PC-9 (cell line): ENCODE results near the gene ARX. TPM values are rescaled to one million over a fixed set of nuclear protein-coding genes. Genes with fewer than 3 reads are reported as not detected.

Source experiments
- BruUV-seq: library from RNA; stranded (reverse); fragments of 400-500 nt; replicated peaks from 2 replicates; lab custom pipeline; 2021; lab: Mats Ljungman, UMichigan
- CTCF ChIA-PET: fragments of 300-600 bp; sonication (Branson Sonifier 250); formaldehyde crosslinking; loops from one replicate; lab custom pipeline; 2022; ENCODE audit warnings: antibody characterized with exemption; lab: Charles Lee
- POLR2A ChIA-PET: fragments of 300-600 bp; sonication (Branson Sonifier 250); formaldehyde crosslinking; loops from one replicate; lab custom pipeline; 2022; ENCODE audit warnings: antibody characterized with exemption; ENCODE audit not compliant: unreplicated experiment; lab: Charles Lee
- DNase-seq, 2 experiments: peaks; one replicate each; pipeline versions ENCODE4 v3.0.0 to v3.0.0-alpha.2; 2015 to 2022; ENCODE audit warnings: mixed read lengths in 1 of 2
- H2AFZ ChIP-seq: fragments of 200-600 bp; sonication (generic); 2 replicates; pipeline ENCODE4 v1.8.1; 2017; ENCODE audit warnings: antibody characterized with exemption
- H3F3A ChIP-seq: fragments of 200-600 bp; sonication (generic); 2 replicates; pipeline ENCODE4 v1.8.1; 2017; ENCODE audit warnings: antibody characterized with exemption, mild to moderate bottlenecking, low read depth; ENCODE audit not compliant: insufficient read depth
- H3K27ac ChIP-seq: fragments of 200-600 bp; sonication (generic); 2 replicates; pipeline ENCODE4 v1.6.1; 2016; ENCODE audit warnings: mixed run types
- H3K27me3 ChIP-seq: fragments of 200-600 bp; sonication (generic); 2 replicates; pipeline ENCODE4 v1.6.1; 2016; ENCODE audit warnings: low read depth, mixed run types; ENCODE audit not compliant: insufficient read depth
- H3K36me3 ChIP-seq: fragments of 200-600 bp; sonication (generic); 2 replicates; pipeline ENCODE4 v1.6.1; 2016; ENCODE audit warnings: low read depth, mixed run types
- H3K4me1 ChIP-seq: fragments of 200-600 bp; sonication (generic); replicated peaks from 2 replicates; pipeline ENCODE4 v1.6.1; 2016; ENCODE audit warnings: mixed run types; ENCODE audit not compliant: insufficient read depth
- H3K4me2 ChIP-seq: fragments of 200-600 bp; sonication (generic); 2 replicates; pipeline ENCODE4 v1.6.1; 2017; ENCODE audit warnings: mixed run types
- H3K4me3 ChIP-seq: fragments of 200-600 bp; sonication (generic); 2 replicates; pipeline ENCODE4 v1.6.1; 2016; ENCODE audit warnings: mixed run types
- H3K79me2 ChIP-seq: fragments of 200-600 bp; sonication (generic); 2 replicates; pipeline ENCODE4 v1.6.1; 2017; ENCODE audit warnings: low read depth, mixed run types
- H3K9me2 ChIP-seq: fragments of 200-600 bp; sonication (generic); 2 replicates; pipeline ENCODE4 v1.8.1; 2017; ENCODE audit warnings: mild to moderate bottlenecking; ENCODE audit not compliant: insufficient read depth
- H3K9me3 ChIP-seq: fragments of 200-600 bp; sonication (generic); 2 replicates; pipeline ENCODE4 v1.8.1; 2016; ENCODE audit warnings: low read depth; ENCODE audit not compliant: insufficient read depth
- H4K20me1 ChIP-seq: fragments of 200-600 bp; sonication (generic); 2 replicates; pipeline ENCODE4 v1.8.1; 2017; ENCODE audit not compliant: insufficient read depth
- EZH2 ChIP-seq: fragments of 200-600 bp; sonication (generic); IDR thresholded peaks from 2 replicates; pipeline ENCODE4 v1.8.0; 2017; ENCODE audit warnings: antibody characterized with exemption, low read depth
- intact Hi-C: fragments of 100-400 bp; cut with micrococcal nuclease; formaldehyde crosslinking; loops from one replicate; pipeline ENCODE4 v1.10.0; 2022; ENCODE audit not compliant: unreplicated experiment
- total RNA-seq: library from RNA; stranded (reverse); gene quantifications from 2 replicates; pipeline ENCODE4 v1.2.3, GENCODE V29; 2021
- TF ChIP-seq, protein P1 (sequence below): fragments of 200-600 bp; sonication (generic); conservative IDR thresholded peaks from 2 replicates; pipeline ENCODE4 v1.6.1; 2017; ENCODE audit warnings: mixed run types, antibody characterized with exemption, mild to moderate bottlenecking, moderate library complexity

The ARX gene
- total RNA-seq, 1 experiment from 2014 or later: not detected

DNA sequence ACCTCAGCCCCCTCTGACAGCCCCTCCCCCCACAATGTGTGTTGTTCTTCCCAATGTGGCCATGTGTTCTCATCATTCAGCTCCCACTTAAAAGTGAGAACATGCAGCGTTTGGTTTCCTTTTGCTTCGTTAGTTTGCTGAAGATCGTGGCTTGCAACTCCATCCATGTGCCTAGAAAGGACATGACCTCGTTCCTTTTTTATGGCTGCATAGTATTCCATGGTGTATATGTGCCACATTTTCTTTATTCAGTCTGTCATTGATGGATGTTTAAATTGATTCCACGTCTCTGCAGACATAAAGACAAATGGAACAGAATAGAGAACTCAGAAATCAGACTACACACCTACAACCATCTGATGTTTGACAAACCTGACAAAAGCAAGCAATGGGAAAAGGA, 46.0 kb downstream of the ARX start:
- H3K36me3 ChIP-seq: no peaks in the 10 kb centered on the region
- H2AFZ ChIP-seq: no peak overlapping the region
- H4K20me1 ChIP-seq: no peaks in the 10 kb centered on the region
- no peak overlapping the region for H3K27ac ChIP-seq
- ChIA-PET CTCF (no interaction called here), POLR2A (no interaction called here)
- H3K4me2 ChIP-seq: no peak overlapping the region
- H3K4me3 ChIP-seq: no peak overlapping the region
- BruUV-seq: no TSS peak
- H3K4me1 ChIP-seq: no peaks in the 10 kb centered on the region
- H3K9me2 ChIP-seq: no peaks in the 10 kb centered on the region
- no peak for DNase-seq
- H3F3A ChIP-seq: no peaks in the 10 kb centered on the region
- no peaks in the 10 kb centered on the region for H3K79me2 ChIP-seq
- intact Hi-C loops: no loop called here
- H3K27me3 ChIP-seq: no peaks in the 10 kb centered on the region
- H3K9me3 ChIP-seq: no peaks in the 10 kb centered on the region
- TF ChIP-seq, protein P1, sequence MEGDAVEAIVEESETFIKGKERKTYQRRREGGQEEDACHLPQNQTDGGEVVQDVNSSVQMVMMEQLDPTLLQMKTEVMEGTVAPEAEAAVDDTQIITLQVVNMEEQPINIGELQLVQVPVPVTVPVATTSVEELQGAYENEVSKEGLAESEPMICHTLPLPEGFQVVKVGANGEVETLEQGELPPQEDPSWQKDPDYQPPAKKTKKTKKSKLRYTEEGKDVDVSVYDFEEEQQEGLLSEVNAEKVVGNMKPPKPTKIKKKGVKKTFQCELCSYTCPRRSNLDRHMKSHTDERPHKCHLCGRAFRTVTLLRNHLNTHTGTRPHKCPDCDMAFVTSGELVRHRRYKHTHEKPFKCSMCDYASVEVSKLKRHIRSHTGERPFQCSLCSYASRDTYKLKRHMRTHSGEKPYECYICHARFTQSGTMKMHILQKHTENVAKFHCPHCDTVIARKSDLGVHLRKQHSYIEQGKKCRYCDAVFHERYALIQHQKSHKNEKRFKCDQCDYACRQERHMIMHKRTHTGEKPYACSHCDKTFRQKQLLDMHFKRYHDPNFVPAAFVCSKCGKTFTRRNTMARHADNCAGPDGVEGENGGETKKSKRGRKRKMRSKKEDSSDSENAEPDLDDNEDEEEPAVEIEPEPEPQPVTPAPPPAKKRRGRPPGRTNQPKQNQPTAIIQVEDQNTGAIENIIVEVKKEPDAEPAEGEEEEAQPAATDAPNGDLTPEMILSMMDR: no peak
- TF ChIP-seq EZH2: no peak

DNA sequence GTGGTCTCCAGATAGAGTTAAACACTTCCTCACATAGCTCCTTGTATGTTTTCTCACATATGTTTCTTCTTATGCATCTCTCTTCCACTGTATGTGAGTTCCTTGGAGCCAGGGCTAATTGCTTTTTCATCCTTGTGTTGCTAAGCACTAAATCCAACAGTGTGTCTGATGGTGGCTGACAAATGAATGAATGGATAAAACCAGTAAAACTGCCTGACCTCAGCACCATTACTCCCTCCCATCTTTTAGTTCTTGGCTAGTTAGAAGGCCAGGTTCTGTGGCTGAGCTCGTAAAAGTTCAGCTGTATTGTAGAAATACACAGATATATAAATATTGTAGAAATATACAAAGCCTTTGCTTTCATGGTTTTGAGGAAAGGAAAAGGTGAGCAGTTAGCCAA, 50.4 kb downstream of the ARX start:
- no peaks in the 10 kb centered on the region for H4K20me1 ChIP-seq
- peaks cover 6% of the 10 kb centered on the region; the same call in 1 of the 2 replicates for H3K4me1 ChIP-seq
- no peaks in the 10 kb centered on the region for H3K79me2 ChIP-seq
- H3K4me2 ChIP-seq: no peak overlapping the region
- no peak overlapping the region for H3K4me3 ChIP-seq
- BruUV-seq: no TSS peak
- no peaks in the 10 kb centered on the region for H3K9me3 ChIP-seq
- H3K9me2 ChIP-seq: no peaks in the 10 kb centered on the region
- no peaks in the 10 kb centered on the region for H3K27me3 ChIP-seq
- H3K36me3 ChIP-seq: no peaks in the 10 kb centered on the region
- no peaks in the 10 kb centered on the region for H3F3A ChIP-seq
- no peak overlapping the region for H3K27ac ChIP-seq
- ChIA-PET POLR2A (no interaction called here), CTCF (no interaction called here)
- TF ChIP-seq, protein P1: no peak
- no peak for TF ChIP-seq EZH2
- intact Hi-C loops: no loop called here
- H2AFZ ChIP-seq: no peak overlapping the region
- no peak for DNase-seq

DNA sequence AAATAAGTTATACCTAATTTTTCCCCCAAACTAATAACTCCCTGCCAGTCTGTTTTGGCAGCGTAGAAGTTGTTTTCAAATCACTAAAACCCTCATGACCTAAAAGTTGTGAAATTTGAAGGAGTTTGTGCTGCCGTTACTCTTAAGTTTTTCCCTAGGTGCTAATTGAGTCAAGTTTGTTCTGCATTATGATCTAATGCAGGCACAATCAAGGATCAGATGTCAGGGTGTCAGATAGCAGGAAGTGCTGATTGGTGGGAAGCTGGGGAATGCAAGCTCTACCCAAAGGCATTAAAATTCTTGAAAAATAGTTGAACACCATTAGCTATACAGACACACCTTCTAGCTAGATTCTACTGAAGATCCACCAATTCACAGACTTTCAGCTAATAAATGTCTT, 51.9 kb downstream of the ARX start:
- Histone ChIP-seq H3K27ac (no peak overlapping the region), H3F3A (no peaks in the 10 kb centered on the region), H3K9me2 (no peaks in the 10 kb centered on the region), H3K79me2 (no peaks in the 10 kb centered on the region), H4K20me1 (no peaks in the 10 kb centered on the region), H2AFZ (no peak overlapping the region), H3K9me3 (no peaks in the 10 kb centered on the region), H3K36me3 (no peaks in the 10 kb centered on the region), H3K4me1 (peaks cover 6% of the 10 kb centered on the region; the same call in 1 of the 2 replicates), H3K27me3 (no peaks in the 10 kb centered on the region), H3K4me2 (no peak overlapping the region), H3K4me3 (no peak overlapping the region)
- POLR2A ChIA-PET: no interaction called here
- CTCF ChIA-PET: no interaction called here
- TF ChIP-seq, protein P1: no peak
- TF ChIP-seq EZH2: no peak
- peak in 1 of 2 experiments; percentile 16 for DNase-seq
- no TSS peak for BruUV-seq
- intact Hi-C loops: no loop called here
